Fibroblast of skin of left quadriceps (primary cell): Measurements from ENCODE around the gene TNNC2.
"Not testable (repeated sequence)": the region's sequence is repeated elsewhere in the genome, so short reads cannot be mapped to it uniquely, and the experiment has no call there.

Experiments used
- DNase-seq, 2 experiments: peaks; one replicate each; pipeline ENCODE4 v3.0.0-alpha.2; 2013; ENCODE audit warnings: low read depth in 2 of 2

Gene TNNC2

GRCh38 chr20:45822857-45823256 is 4.3 kb downstream of the TNNC2 start:
- DNase-seq = no peak

GRCh38 chr20:45821947-45822346 is 5.2 kb downstream of the TNNC2 start:
- no peak for DNase-seq

- no peak for DNase-seq
Observed at GRCh38 chr20:45819466-45819865, 7.6 kb downstream of the TNNC2 start.

- no peak for DNase-seq
Observed at GRCh38 chr20:45818239-45818638, 8.9 kb downstream of the TNNC2 start.

GRCh38 chr20:45817376-45818194 is 9.5 kb downstream of the TNNC2 start:
- DNase-seq = peak; percentile 34 to 40

GRCh38 chr20:45816951-45817350 is 10.2 kb downstream of the TNNC2 start:
- DNase-seq = no peak

GRCh38 chr20:45814314-45814713 is 12.8 kb downstream of the TNNC2 start:
- DNase-seq = no peak

- no peak for DNase-seq
Observed at GRCh38 chr20:45813489-45813888, 13.6 kb downstream of the TNNC2 start.

GRCh38 chr20:45813006-45813340 is 14.1 kb downstream of the TNNC2 start:
- no peak for DNase-seq

- peak; percentile 99 to 100 for DNase-seq
Observed at GRCh38 chr20:45812157-45813005, 14.7 kb downstream of the TNNC2 start, which contains the start of gene UBE2C. Gene UBE2C (plus strand): TSS chr20:45812644. CDS start chr20:45812696, 52 bp downstream.

GRCh38 chr20:45810191-45810970 is 16.7 kb downstream of the TNNC2 start:
- DNase-seq = no peak

GRCh38 chr20:45801851-45802250 is 25.3 kb downstream of the TNNC2 start:
- DNase-seq = no peak

- DNase-seq = no peak
Observed at GRCh38 chr20:45798935-45799642, 28.0 kb downstream of the TNNC2 start.

- not testable (repeated sequence) for DNase-seq
Observed at GRCh38 chr20:45797955-45798354, 29.2 kb downstream of the TNNC2 start.

- not testable (repeated sequence) for DNase-seq
Observed at GRCh38 chr20:45797510-45797909, 29.6 kb downstream of the TNNC2 start.

GRCh38 chr20:45796337-45797065 is 30.6 kb downstream of the TNNC2 start:
- no peak for DNase-seq

- no peak for DNase-seq
Observed at GRCh38 chr20:45792317-45793118, 34.6 kb downstream of the TNNC2 start.

GRCh38 chr20:45788351-45788750 is 38.8 kb downstream of the TNNC2 start:
- DNase-seq = no peak

GRCh38 chr20:45783656-45784294 is 43.3 kb downstream of the TNNC2 start:
- no peak for DNase-seq
